Endothelial cell of umbilical vein (primary cell): ENCODE data around the gene TMEM121B. TPM values are rescaled to one million over a fixed set of nuclear protein-coding genes. Genes with fewer than 3 reads are reported as not detected.

Experiments
- BruUV-seq: library from RNA; stranded (reverse); fragments of 400-500 nt; replicated peaks from 2 replicates; lab custom pipeline; 2021; lab: Mats Ljungman, UMichigan
- CTCF ChIA-PET: fragments of 300-600, 350-600 bp; sonication (Branson Sonifier 250); formaldehyde crosslinking; loops from one replicate; lab custom pipeline; 2021; ENCODE audit warnings: antibody characterized with exemption, inconsistent platforms; lab: Charles Lee
- POLR2A ChIA-PET: fragments of 300-600, 350-600 bp; sonication (Branson Sonifier 250); formaldehyde crosslinking; loops from one replicate; lab custom pipeline; 2021; ENCODE audit warnings: antibody characterized with exemption, inconsistent platforms; lab: Charles Lee
- DNase-seq: peaks from one replicate; pipeline ENCODE4 v3.0.0-alpha.2; 2011; ENCODE audit warnings: low read depth, low spot score
- FAIRE-seq: peaks from 2 replicates; lab custom pipeline; 2011; peaks lifted over from hg19 to GRCh38; lab: Jason Lieb, UNC
- H2AFZ ChIP-seq: 2 replicates; pipeline ENCODE4 v1.6.0; 2012; ENCODE audit warnings: low read depth, low read length, control low read depth, inconsistent platforms
- H3K27ac ChIP-seq: 2 replicates; pipeline ENCODE4 v1.5.1; 2011; ENCODE audit warnings: low read depth, mild to moderate bottlenecking, control low read depth, low read length, moderate library complexity; ENCODE audit not compliant: insufficient read depth
- H3K27me3 ChIP-seq, 2 experiments: 2 replicates each; pipeline versions ENCODE4 v1.6.0 to v1.6.1; 2011; ENCODE audit warnings: low read length in 2 of 2, mixed read lengths in 1 of 2; ENCODE audit not compliant: control insufficient read depth in 2 of 2, insufficient read depth in 2 of 2
- H3K36me3 ChIP-seq, 2 experiments: 2 replicates in 1 of 2; 3 replicates in 1 of 2; pipeline ENCODE4 v1.5.1; 2011; ENCODE audit warnings: low read length in 2 of 2, mild to moderate bottlenecking in 1 of 2, moderate library complexity in 1 of 2; ENCODE audit not compliant: control insufficient read depth in 2 of 2, insufficient read depth in 2 of 2; ENCODE audit errors: extremely low read depth in 1 of 2
- H3K4me1 ChIP-seq: 3 replicates; pipeline ENCODE4 v1.5.1; 2011; ENCODE audit warnings: mild to moderate bottlenecking, low read length; ENCODE audit not compliant: control insufficient read depth, insufficient read depth; ENCODE audit errors: extremely low read depth
- H3K4me2 ChIP-seq: 2 replicates; pipeline ENCODE4 v1.6.1; 2011; ENCODE audit warnings: low read length, control low read depth, mixed read lengths; ENCODE audit not compliant: insufficient read depth
- H3K4me3 ChIP-seq, 3 experiments: fragments of 200-600 bp in 1 of 3; sonication (generic), shearing (Covaris generic) in 1 of 3; replicated peaks in 1 of 3; 2 replicates each; pipeline ENCODE4 v1.5.1; 2011 to 2016; ENCODE audit warnings: control low read depth in 3 of 3, low read length in 3 of 3, mild to moderate bottlenecking in 2 of 3, inconsistent platforms in 1 of 3, low read depth in 1 of 3, moderate library complexity in 1 of 3; ENCODE audit not compliant: insufficient read depth in 1 of 3
- H3K79me2 ChIP-seq: 2 replicates; pipeline ENCODE4 v1.6.0; 2012; ENCODE audit warnings: low read length, inconsistent platforms; ENCODE audit not compliant: control insufficient read depth, insufficient read depth
- H3K9ac ChIP-seq: replicated peaks from 2 replicates; pipeline ENCODE3; 2011; ENCODE audit warnings: low read length, control low read depth; ENCODE audit not compliant: insufficient read depth; ENCODE audit errors: extremely low read depth
- H3K9me1 ChIP-seq: replicated peaks from 3 replicates; pipeline ENCODE4 v1.6.0; 2011; ENCODE audit warnings: mild to moderate bottlenecking, low read length; ENCODE audit not compliant: control insufficient read depth, insufficient read depth; ENCODE audit errors: extremely low read depth
- H3K9me3 ChIP-seq: replicated peaks from 2 replicates; pipeline ENCODE4 v1.5.1; 2012; ENCODE audit warnings: low read length, inconsistent platforms; ENCODE audit not compliant: control insufficient read depth, insufficient read depth
- H4K20me1 ChIP-seq: replicated peaks from 2 replicates; pipeline ENCODE3; 2011; ENCODE audit warnings: mild to moderate bottlenecking, low read length; ENCODE audit not compliant: control insufficient read depth, insufficient read depth; ENCODE audit errors: extremely low read depth
- CTCF ChIP-seq, 2 donors: IDR thresholded peaks; 1 replicate in 1 of 2; 2 replicates in 1 of 2; pipeline ENCODE4 v1.5.1; 2011; ENCODE audit warnings: low read length in 2 of 2, mild to moderate bottlenecking in 2 of 2, moderate library complexity in 2 of 2, control low read depth in 1 of 2, inconsistent platforms in 1 of 2, low read depth in 1 of 2; ENCODE audit not compliant: insufficient read depth in 1 of 2; ENCODE audit errors: extremely low read depth in 1 of 2
- EZH2 ChIP-seq: IDR thresholded peaks from 2 replicates; pipeline ENCODE4 v1.6.1; 2012; ENCODE audit warnings: borderline replicate concordance, low read depth, mild to moderate bottlenecking, moderate library complexity, low read length, inconsistent platforms; ENCODE audit not compliant: severe bottlenecking
- FOS ChIP-seq: IDR thresholded peaks from 2 replicates; pipeline ENCODE4 v1.6.1; 2011; ENCODE audit warnings: mild to moderate bottlenecking, low read length, moderate library complexity, borderline replicate concordance; ENCODE audit not compliant: insufficient read depth
- GATA2 ChIP-seq: IDR thresholded peaks from 2 replicates; pipeline ENCODE4 v1.7.0; 2011; ENCODE audit warnings: low read depth, mild to moderate bottlenecking, moderate library complexity, mixed read lengths, low read length; ENCODE audit not compliant: insufficient read length, insufficient read depth
- JUN ChIP-seq: IDR thresholded peaks from 2 replicates; pipeline ENCODE4 v1.6.1; 2011; ENCODE audit warnings: borderline replicate concordance, low read depth; ENCODE audit not compliant: insufficient read length, insufficient read depth
- MYC ChIP-seq: IDR thresholded peaks from one replicate; pipeline ENCODE4 v1.6.1; 2011; ENCODE audit warnings: mild to moderate bottlenecking, low read depth, low read length
- POLR2A ChIP-seq: IDR thresholded peaks from 2 replicates; pipeline ENCODE4 v1.6.1; 2012; ENCODE audit warnings: low read depth, mild to moderate bottlenecking, control low read depth, low read length
- POLR2AphosphoS5 ChIP-seq: IDR thresholded peaks from 2 replicates; pipeline ENCODE4 v1.6.1; 2012; ENCODE audit warnings: low read depth, mild to moderate bottlenecking, control low read depth, low read length, moderate library complexity; ENCODE audit not compliant: insufficient read depth
- dilution Hi-C: fragments of 300-500 bp; cut with MboI; formaldehyde crosslinking; loops from one replicate; pipeline ENCODE4 v1.15.0; 2019; ENCODE audit warnings: low sequenced_read_pairs; ENCODE audit not compliant: extremely low pct_ligation_motif_present
- intact Hi-C: fragments of 100-400 bp; cut with micrococcal nuclease; formaldehyde crosslinking; loops from one replicate; pipeline ENCODE4 v1.10.0; 2022
- polyA plus RNA-seq, 4 experiments: library from polyadenylated mRNA; depleted of rRNA in 3 of 4; stranded (reverse) in 3 of 4; unstranded in 1 of 4; fragments of >200 nt; gene quantifications; 2 replicates each; pipeline versions ENCODE4 v1.2.1 to v1.2.3, GENCODE V29; 2011 to 2012; ENCODE audit warnings: missing spikeins in 1 of 4
- total RNA-seq: library from RNA; stranded (reverse); gene quantifications from 2 replicates; pipeline ENCODE4 v1.2.3, GENCODE V29; 2021
- TF ChIP-seq, protein P1 (sequence below): IDR thresholded peaks from 2 replicates; pipeline ENCODE4 v1.6.1; 2011; ENCODE audit not compliant: insufficient read depth, insufficient read length

Gene TMEM121B
- total and polyA plus RNA-seq, 2 donors (not counting 3 experiments of a cell fraction or from before 2014, with no cell fraction given), result 0.18 to 0.33 TPM

DNA sequence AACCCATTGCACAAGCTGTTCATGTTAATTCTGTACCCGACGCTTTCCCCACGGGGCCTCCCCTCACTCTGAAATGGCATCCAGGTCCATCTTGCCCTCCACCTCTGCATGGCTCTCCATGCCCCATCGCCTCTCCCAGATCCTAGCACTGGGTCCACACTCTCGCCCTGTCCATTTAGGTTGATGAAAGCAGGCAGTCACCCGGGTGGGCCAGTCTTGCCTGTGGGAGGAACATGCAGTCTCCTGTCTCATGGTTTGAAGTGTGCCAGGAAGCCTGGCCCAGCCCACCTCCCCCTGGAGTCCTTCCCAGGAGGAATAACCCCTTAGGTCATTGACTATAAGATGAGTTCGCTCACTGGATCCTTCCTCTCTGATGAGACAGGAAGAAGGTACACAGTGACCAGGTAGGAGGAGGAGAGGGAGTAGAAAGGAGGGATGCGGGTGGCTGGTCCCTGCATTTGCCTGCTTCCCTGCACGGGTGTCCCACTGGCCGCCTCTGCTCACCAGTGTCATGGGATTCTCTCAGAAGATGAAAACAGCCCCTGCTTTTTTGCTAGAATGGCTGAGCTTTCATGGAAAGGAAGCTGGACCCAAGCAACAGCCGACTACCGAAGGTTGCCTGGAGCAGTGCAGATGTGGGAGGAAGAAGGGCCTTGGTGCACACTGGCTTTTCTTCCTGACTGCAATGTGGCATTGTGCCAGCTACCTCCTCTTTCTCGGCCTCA, 6.8 kb downstream of the TMEM121B start:
- intact Hi-C loops (no loop called here), dilution Hi-C loops (no loop called here)
- H4K20me1 ChIP-seq, result no peaks in the 10 kb centered on the region
- no peaks in the 10 kb centered on the region for H3K9me3 ChIP-seq
- FAIRE-seq, result no peak
- H3K27me3 ChIP-seq, result peaks cover 6 to 7% of the 10 kb centered on the region in 2 experiments
- ChIA-PET POLR2A (no interaction called here), CTCF (interaction anchor here (1.6 to 2.3 kb wide), 2 partner anchors 40 to 58 kb away, joined by 3 to 7 read pairs; no protein-coding TSS in a partner anchor)
- H3K36me3 ChIP-seq, result no peaks in the 10 kb centered on the region
- no peak overlapping the region for H3K4me3 ChIP-seq
- H3K9ac ChIP-seq, result no peak overlapping the region
- H3K4me1 ChIP-seq, result no peaks in the 10 kb centered on the region
- H3K27ac ChIP-seq, result no peak overlapping the region
- no peaks in the 10 kb centered on the region for H3K9me1 ChIP-seq
- no peak for DNase-seq
- no peak overlapping the region for H3K4me2 ChIP-seq
- no peaks in the 10 kb centered on the region for H3K79me2 ChIP-seq
- TF ChIP-seq, protein P1, sequence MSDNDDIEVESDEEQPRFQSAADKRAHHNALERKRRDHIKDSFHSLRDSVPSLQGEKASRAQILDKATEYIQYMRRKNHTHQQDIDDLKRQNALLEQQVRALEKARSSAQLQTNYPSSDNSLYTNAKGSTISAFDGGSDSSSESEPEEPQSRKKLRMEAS, result no peak
- TF ChIP-seq POLR2A (no peak), EZH2 (no peak), CTCF (IDR thresholded peaks at IDR 0.05; ENCODE audit: extremely low read depth in 1 of 2, insufficient read depth in 1 of 2, low read depth in 1 of 2, low read length in 2 of 2) (no peak), GATA2 (no peak), POLR2AphosphoS5 (no peak), JUN (no peak), MYC (no peak), FOS (no peak)
- no peak overlapping the region for H2AFZ ChIP-seq
- no TSS peak for BruUV-seq
